HuH-7 (cell line): ENCODE measurements around the gene LENEP.
"Not testable (repeated sequence)": the region's sequence is repeated elsewhere in the genome, so short reads cannot be mapped to it uniquely, and the experiment has no call there.

Experiments used
- DNase-seq: peaks from one replicate; pipeline ENCODE4 v3.0.0; 2011; ENCODE audit warnings: low spot score

Gene LENEP

DNA sequence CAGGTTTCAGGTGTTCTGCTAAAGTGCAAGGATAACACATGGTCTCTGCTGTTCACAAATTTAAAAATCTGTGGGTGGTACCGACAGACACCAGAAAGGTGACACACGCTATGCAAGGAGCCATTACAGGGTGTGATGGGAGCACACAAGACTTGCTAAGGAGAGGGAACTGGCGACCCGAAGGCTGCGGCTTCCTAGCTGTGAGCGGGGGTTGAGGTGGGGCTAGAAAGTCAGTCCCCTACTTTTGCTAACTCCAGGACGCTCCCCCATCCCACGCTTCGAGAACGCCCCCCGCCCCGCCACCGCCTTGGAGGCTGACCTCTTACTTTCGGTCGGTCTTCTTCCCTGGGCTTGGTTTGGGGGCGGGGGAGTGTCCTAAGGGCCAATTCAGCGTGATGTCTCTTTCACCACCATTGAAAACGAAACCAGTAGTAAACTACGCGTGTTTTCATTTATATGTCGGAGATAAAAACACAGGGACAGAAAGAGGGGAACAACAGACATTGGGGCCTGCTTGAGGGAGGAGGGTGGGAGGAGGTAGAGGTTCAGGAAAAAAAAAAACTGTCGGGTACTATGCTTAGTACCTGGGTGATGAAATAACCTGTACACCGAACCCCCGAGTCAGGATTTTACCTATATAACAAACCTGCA is 17.9 kb upstream of the LENEP start:
- DNase-seq, result no peak

- not testable (repeated sequence) for DNase-seq
Observed at GRCh38 chr1:154977762-154978161, 15.6 kb upstream of the LENEP start.

DNA sequence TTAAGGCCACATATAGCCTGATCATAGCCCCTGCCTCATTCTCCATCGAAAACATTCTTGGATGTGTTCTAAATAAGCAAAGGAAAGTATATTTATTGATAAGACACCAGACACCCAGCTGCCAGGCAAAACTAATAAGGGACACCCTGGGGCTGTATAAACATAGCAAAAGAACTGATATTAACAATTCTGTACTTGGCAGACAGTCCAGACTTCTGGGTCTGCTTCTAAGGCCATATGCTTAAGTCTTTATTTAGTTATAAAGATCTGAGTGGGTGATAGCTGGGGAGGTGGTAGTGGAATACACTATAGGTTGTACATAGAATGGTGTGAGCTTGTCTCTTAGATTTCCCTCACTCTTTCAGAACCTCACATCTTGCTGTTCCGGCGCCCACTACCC is 15.0 kb upstream of the LENEP start:
- DNase-seq, result no peak

- no peak for DNase-seq
Observed at GRCh38 chr1:154982341-154982740, 11.0 kb upstream of the LENEP start.

DNA sequence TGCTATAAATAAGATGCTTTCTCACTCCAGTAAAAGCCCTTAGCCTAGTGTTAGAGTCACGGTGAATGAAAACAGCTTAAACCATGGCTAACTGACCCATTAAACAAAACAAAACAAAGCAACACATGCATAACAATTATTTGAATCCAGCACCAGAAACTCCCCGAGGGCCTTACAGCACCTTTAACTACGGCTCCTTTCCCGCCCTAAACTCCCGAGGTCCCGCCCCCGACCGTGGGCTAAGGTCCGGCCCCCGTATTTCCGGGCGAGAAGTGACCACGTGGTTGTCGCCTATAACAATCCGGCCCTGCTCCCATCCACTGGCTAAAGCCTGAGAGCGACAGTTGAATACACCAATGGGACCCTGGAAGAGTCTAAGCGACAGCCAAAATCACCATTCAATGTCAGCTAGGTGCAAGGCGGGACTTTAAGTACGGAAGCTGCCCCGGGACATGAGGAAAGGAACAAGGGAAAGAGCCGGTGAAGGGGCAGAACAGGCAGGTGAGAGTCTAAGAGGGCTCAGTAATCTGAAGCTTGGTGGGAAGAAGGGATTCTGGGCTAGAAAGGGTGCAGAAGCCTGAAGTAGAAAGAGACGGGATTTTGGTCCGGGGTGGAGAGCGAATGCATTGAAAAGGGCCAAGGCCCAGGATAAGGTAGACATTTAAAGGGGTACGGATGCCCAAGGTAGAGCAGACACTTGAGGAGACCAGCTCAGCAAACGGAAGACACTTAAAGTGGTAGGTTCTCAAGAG is 10.3 kb upstream of the LENEP start, which contains the start of gene FLAD1:
FLAD1 (plus strand) TSS at position 448 of the 752 bp plus-strand sequence. CDS start 351 bp downstream, outside the sequence.
- peak; percentile 97 for DNase-seq

DNA sequence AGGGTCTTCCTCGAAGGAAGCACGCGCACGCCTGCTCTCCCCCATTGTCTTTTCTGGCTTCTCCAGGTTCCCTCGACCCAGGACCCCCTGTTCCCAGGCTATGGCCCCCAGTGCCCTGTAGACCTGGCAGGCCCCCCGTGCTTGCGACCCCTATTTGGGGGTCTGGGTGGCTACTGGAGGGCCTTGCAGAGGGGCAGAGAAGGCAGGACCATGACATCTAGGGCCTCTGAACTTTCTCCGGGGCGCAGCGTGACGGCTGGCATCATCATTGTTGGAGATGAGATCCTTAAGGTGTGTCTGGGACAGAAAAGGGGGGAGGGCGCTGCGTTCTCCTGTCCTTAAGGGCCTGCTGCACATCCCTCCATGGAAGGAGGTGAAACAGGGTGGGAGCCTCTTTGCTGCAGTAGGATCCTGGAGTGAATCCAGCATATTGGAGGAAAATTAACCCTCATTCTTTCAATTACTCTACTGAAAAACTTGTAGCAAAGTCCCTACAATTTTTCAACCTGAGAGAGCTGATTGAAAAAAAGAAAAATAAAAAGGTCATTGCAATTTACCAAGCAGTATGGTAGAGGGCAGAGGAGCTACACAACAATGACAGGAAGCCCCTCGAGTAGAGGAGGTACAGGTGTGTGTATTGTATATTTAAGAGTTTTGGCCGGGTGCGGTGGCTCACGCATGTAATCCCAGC is 9.5 kb upstream of the LENEP start:
- no peak for DNase-seq

DNA sequence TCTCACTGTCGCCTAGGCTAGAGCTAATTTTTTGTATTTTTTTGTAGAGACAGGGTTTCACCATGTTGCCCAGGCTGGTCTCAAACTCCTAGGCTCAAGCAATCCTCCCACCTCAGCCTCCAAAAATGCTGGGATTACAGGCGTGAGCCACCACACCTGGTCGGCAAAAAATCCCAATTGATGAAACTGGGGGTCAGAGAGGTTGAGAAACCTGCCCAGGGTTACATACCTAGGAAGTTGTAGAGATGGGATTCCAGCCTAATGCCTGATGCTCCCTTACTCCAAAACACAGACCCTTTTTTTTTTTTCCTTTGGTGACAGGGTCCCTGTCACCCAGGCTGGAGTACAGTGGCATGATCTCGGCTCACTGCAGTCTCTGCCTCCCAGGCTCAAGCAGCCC is 6.7 kb upstream of the LENEP start:
- not testable (repeated sequence) for DNase-seq

DNA sequence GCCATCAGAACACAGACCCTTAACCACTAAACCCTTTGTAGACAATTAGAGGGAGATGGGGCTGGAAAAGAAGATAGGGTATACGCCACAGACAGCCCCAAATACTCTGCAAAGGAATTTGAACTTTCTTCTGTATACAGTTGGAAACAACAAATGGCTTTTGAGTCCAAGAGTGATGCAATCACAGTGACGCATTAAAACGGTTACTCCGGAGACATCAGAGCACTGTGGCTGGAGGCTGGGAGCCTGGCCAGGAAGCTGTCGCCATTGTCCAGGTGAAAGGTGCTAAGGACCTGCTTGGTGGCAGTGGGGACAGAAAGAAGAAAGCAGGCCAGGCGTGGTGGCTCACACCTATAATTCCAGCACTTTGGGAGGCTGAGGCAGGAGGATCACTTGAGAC is 6.1 kb upstream of the LENEP start:
- no peak for DNase-seq

DNA sequence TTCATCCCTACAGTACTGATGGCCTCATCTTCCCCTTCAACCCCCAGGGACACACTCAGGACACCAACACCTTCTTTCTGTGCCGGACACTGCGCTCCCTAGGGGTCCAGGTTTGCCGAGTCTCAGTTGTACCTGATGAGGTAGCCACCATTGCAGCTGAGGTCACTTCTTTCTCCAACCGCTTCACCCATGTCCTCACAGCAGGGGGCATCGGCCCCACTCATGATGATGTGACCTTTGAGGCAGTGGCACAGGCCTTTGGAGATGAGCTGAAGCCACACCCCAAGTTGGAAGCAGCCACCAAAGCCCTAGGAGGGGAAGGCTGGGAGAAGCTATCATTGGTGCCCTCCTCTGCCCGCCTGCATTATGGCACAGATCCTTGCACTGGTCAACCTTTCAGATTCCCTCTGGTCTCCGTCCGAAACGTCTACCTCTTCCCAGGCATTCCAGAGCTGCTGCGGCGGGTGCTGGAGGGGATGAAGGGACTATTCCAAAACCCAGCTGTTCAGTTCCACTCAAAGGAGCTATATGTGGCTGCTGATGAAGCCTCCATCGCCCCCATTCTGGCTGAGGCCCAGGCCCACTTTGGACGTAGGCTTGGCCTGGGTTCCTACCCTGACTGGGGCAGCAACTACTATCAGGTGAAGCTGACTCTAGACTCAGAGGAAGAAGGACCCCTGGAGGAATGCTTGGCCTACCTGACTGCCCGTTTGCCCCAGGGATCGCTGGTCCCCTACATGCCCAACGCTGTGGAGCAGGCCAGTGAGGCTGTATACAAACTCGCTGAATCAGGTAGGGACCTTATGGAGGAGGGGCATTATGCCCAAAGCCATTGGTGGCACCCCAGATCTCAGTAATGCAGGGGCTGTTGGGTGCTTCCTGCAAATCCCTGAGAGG is 5.1 kb upstream of the LENEP start:
- no peak for DNase-seq

DNA sequence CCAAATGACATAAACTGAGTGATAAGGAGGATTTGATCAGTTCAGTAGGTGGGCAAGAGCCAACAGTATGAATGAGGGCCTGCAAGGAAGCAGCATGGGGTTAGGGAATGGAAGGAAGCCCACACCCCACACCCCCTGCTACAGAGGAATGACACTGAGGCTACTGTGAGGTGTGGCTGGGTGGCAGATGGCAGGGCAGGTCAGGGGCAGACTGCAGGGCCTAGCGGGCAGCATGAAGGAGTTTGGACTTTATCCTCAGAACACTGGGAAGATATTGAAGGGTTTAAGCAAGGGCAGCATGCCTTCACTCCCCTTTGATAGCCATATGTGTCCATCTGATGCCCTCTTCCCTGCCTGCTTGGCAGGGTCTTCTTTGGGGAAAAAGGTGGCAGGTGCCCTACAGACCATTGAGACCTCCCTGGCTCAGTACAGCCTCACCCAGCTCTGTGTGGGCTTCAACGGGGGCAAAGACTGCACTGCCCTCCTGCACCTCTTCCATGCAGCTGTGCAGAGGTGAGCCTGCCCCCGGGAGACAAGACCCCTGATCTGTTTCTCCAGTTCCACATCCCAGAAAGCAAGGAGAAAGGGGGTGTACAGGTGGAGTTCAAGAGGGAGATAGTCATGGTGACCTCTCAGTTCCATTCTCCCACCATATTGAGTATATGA is 4.1 kb upstream of the LENEP start:
- DNase-seq, result no peak

GRCh38 chr1:154990276-154990675 is 3.1 kb upstream of the LENEP start:
- DNase-seq, result no peak

- no peak for DNase-seq
Observed at GRCh38 chr1:154992721-154993571, 440 bp upstream of the LENEP start.

GRCh38 chr1:154994269-154994587 is 842 bp downstream of the LENEP start:
- DNase-seq, result no peak

DNA sequence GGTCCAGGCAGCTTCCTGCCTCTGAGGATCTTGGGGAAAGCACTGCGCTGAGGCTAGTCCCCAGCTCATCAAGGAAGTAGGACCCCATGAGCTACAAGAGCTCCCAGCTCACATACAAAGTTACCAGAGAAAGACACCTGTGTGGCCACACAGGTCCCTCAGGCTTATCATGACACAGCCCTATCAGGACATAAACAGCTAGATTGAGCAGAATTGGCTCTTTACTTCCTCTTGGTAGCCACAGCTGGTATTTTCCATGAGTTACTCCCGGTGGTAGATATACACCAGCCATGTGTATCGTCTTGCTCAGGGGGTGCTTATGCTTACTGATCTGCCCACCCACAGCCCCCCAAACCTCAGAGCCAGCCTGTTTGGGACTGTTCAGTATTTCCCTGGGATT is 1.2 kb downstream of the LENEP start:
- no peak for DNase-seq

GRCh38 chr1:154995301-154995983 is 2.1 kb downstream of the LENEP start:
- not testable (repeated sequence) for DNase-seq

- no peak for DNase-seq
Observed at GRCh38 chr1:154996966-154997701, 3.7 kb downstream of the LENEP start.

DNA sequence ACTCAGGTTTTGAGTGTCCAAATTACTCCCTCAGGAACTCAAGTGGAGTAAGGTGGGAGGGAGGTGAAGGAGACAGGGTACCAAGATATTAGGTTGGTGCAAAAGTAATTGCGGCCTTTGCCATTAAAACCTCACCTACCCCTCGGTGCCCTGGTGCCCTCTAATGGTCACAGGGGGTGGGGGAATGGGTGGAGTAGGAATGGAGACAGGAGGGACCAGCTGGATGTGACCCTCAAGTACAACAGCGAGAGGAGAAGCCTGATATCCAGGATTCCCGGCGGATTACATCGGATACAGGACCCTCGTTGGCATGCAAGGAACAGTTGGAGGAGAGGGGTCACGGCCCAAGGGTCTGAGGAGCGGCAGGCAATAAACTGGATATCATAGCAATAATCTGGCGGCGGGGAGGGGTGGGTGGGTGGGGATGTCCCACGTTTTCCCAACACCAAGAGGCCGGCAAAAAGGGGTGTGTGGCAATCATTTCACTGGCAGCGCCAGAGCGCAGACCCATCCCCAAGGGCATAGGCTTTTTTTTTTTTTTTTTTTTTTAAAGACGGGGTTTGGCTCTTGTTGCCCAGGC is 4.9 kb downstream of the LENEP start:
- no peak for DNase-seq

GRCh38 chr1:154998818-154999570 is 5.6 kb downstream of the LENEP start:
- peak; percentile 83 for DNase-seq
